Activated naive CD8-positive, alpha-beta T cell treated with anti-CD3 and anti-CD28 coated beads, Interleukin-2, amount 50 U/mL, for 24 hours (primary cell): ENCODE results near the gene LMF2.
"Not testable (repeated sequence)": the region's sequence is repeated elsewhere in the genome, so short reads cannot be mapped to it uniquely, and the experiment has no call there.

Source experiments
- ATAC-seq: fragments of 150-1000 bp; cut with Tn5 transposase; one replicate; pipeline ENCODE4 v1.10.0; 2021
- DNase-seq: peaks from one replicate; pipeline ENCODE4 v3.0.0; 2021
- H3K27ac Mint-ChIP-seq: one replicate; pipeline ENCODE4 v1.8.0; 2021; ENCODE audit warnings: mild to moderate bottlenecking, mixed read lengths
- H3K27me3 Mint-ChIP-seq: one replicate; pipeline ENCODE4 v1.8.0; 2021; ENCODE audit warnings: mixed read lengths
- H3K36me3 Mint-ChIP-seq: one replicate; pipeline ENCODE4 v1.8.0; 2021; ENCODE audit warnings: low read depth, mixed read lengths
- H3K4me1 Mint-ChIP-seq: one replicate; pipeline ENCODE4 v1.8.0; 2021; ENCODE audit warnings: mixed read lengths
- H3K4me3 Mint-ChIP-seq: one replicate; pipeline ENCODE4 v1.8.0; 2021; ENCODE audit warnings: mild to moderate bottlenecking, moderate library complexity, mixed read lengths
- H3K9me3 Mint-ChIP-seq: one replicate; pipeline ENCODE4 v1.8.0; 2021; ENCODE audit warnings: mixed read lengths

Gene LMF2

GRCh38 chr22:50544078-50544745 is 36.7 kb upstream of the LMF2 start:
- Mint-ChIP-seq H3K9me3 (peaks cover 6% of the 10 kb centered on the region), H3K27me3 (no peaks in the 10 kb centered on the region), H3K36me3 (peaks cover 8% of the 10 kb centered on the region), H3K27ac (peak overlapping the region; percentile 73), H3K4me3 (peak overlapping the region; percentile 55), H3K4me1 (peaks cover 64% of the 10 kb centered on the region)
- DNase-seq (peak; percentile 89), ATAC-seq (peak; percentile 65)

GRCh38 chr22:50542416-50542927 is 35.0 kb upstream of the LMF2 start:
- peak overlapping the region; percentile 21 for H3K4me3 Mint-ChIP-seq
- no peak for ATAC-seq
- H3K4me1 Mint-ChIP-seq = peaks cover 74% of the 10 kb centered on the region
- peaks cover 8% of the 10 kb centered on the region for H3K36me3 Mint-ChIP-seq
- no peak for DNase-seq
- H3K27ac Mint-ChIP-seq = peak overlapping the region; percentile 90
- H3K9me3 Mint-ChIP-seq = peaks cover 6% of the 10 kb centered on the region
- no peaks in the 10 kb centered on the region for H3K27me3 Mint-ChIP-seq

DNA sequence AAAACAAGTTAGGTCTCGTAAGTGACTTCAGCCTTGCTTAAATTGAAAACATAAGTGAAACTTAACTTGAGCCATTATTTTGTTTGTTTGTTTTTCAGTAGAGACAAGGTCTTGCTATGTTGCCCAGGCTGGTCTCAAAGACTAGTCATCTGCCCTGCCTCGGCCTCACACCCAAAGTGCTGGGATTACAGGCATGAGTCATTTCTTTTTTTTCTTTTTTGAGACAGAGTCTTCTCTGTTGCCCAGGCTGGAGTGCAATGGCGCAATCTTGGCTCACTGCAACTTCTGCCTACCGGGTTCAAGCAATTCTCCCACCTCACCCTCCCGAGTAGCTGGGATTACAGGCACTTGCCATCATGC is 34.1 kb upstream of the LMF2 start:
- Mint-ChIP-seq H3K4me1 (peaks cover 81% of the 10 kb centered on the region), H3K4me3 (peak overlapping the region; percentile 21)
- not testable (repeated sequence) for ATAC-seq

GRCh38 chr22:50540381-50540780 is 32.9 kb upstream of the LMF2 start:
- H3K9me3 Mint-ChIP-seq = peaks cover 6% of the 10 kb centered on the region
- H3K27ac Mint-ChIP-seq = peak overlapping the region; percentile 90
- H3K4me3 Mint-ChIP-seq = peak overlapping the region; percentile 50
- no peaks in the 10 kb centered on the region for H3K27me3 Mint-ChIP-seq
- peaks cover 8% of the 10 kb centered on the region for H3K36me3 Mint-ChIP-seq
- DNase-seq (no peak), ATAC-seq (no peak)
- peaks cover 72% of the 10 kb centered on the region for H3K4me1 Mint-ChIP-seq

More for the DNA sequence above, 34.1 kb upstream of the LMF2 start:
- not testable (repeated sequence) for DNase-seq, H3K9me3 Mint-ChIP-seq, H3K27me3 Mint-ChIP-seq, H3K36me3 Mint-ChIP-seq
- peak overlapping the region; percentile 90 for H3K27ac Mint-ChIP-seq

DNA sequence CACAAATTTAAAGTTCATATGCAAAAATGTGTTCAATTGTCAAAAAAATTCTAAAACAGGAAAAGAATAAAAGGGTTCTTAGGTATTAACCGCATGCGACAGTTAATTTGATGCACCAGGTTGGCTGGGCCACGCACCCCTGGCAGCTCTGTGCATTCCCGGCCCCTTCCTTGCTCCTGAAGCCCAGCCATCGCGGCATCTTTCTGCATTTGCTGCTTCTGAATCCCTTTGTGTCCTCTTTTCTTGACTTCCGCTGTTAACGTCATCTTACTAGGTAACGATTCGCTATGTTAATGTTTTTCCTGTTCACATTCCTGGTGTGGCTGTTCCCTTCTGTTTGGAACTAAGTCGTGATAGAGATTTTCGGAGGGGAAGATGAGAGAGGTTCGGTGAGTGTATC is 30.3 kb upstream of the LMF2 start:
- ATAC-seq (no peak), DNase-seq (no peak)
- Mint-ChIP-seq H3K27ac (peak overlapping the region; percentile 97), H3K4me1 (peaks cover 75% of the 10 kb centered on the region), H3K27me3 (no peaks in the 10 kb centered on the region), H3K36me3 (peaks cover 8% of the 10 kb centered on the region), H3K9me3 (peaks cover 6% of the 10 kb centered on the region), H3K4me3 (peak overlapping the region; percentile 1)

DNA sequence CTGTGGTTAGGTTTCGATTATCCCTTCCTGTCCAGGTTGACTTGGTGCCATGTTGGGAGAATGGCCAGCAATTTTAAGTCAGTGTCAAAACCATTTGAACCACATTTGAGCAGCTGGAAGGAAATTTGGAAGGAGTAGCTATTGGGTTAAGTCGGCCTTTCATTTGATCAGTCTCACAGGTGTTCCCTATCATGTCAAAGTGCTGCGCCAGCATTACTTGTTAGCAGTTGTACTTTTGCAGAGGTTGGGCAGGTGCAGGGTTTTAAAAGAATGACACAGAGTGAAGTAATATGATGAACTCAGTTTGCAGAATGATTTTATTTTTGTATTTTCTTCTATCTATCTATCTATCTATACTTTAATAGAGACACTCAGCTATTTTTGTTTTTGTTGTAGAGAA is 28.7 kb upstream of the LMF2 start:
- no peaks in the 10 kb centered on the region for H3K27me3 Mint-ChIP-seq
- peaks cover 2% of the 10 kb centered on the region for H3K36me3 Mint-ChIP-seq
- no peak overlapping the region for H3K27ac Mint-ChIP-seq
- ATAC-seq (no peak), DNase-seq (no peak)
- H3K9me3 Mint-ChIP-seq = no peaks in the 10 kb centered on the region
- H3K4me3 Mint-ChIP-seq = no peak overlapping the region
- peaks cover 63% of the 10 kb centered on the region for H3K4me1 Mint-ChIP-seq

- ATAC-seq = no peak
- DNase-seq = no peak
- Mint-ChIP-seq H3K4me1 (peaks cover 55% of the 10 kb centered on the region), H3K27ac (no peak overlapping the region), H3K36me3 (no peaks in the 10 kb centered on the region), H3K27me3 (no peaks in the 10 kb centered on the region), H3K4me3 (no peak overlapping the region), H3K9me3 (no peaks in the 10 kb centered on the region)
These were observed 27.6 kb upstream of the LMF2 start for GRCh38 chr22:50535113-50535512.

GRCh38 chr22:50533856-50534711 is 26.6 kb upstream of the LMF2 start:
- peaks cover 46% of the 10 kb centered on the region for H3K4me1 Mint-ChIP-seq
- not testable (repeated sequence) for H3K27me3 Mint-ChIP-seq

DNA sequence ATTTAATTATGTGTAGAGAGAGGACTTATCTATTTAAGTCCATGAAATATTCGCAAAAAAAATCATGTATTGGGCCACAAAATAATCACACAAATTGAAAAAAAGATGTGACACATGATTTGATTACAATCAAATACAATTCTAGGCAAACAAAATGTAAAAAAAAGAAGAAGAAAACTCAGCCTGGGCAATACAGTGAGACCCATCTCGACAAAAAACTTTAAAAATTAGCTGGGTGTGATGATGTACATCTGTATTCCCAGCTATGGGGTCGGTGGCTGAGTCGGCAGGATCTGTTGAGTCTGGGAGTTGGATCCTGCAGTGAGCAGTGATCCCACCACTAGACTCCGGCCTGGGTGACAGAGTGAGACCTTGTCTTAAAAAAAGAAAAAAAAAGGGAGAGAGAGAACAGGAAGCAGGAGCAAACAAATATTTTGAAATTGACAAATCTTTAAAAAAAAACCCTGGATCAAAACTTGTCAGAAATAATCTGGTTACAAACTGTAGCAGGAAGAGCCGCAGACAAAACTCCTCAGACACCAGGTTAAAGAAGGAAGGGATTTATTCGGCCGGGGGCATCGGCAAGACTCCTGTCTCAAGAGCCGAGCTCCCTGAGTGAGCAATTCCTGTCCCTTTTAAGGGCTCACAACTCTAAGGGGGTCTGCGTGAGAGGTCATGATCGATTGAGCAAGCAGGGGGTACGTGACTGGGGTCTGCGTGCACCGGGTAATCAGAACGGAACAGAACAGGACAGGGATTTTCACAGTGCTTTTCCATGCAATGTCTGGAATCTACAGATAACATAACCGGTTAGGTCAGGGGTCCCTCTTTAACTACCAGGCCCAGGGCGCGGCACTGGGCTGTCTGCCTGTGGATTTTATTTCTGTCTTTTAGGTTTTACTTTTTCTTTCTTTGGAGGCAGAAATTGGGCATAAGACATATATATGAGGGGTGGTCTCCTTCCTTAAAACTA is 25.6 kb upstream of the LMF2 start:
- Mint-ChIP-seq H3K27ac (peak overlapping the region; percentile 78), H3K4me3 (peak overlapping the region; percentile 88), H3K36me3 (peaks cover 5% of the 10 kb centered on the region), H3K4me1 (peaks cover 44% of the 10 kb centered on the region), H3K9me3 (no peaks in the 10 kb centered on the region), H3K27me3 (no peaks in the 10 kb centered on the region)
- DNase-seq = no peak
- no peak for ATAC-seq

More at GRCh38 chr22:50533856-50534711, 26.6 kb upstream of the LMF2 start:
- ATAC-seq, H3K4me3 Mint-ChIP-seq, DNase-seq, H3K36me3 Mint-ChIP-seq, H3K9me3 Mint-ChIP-seq: not testable (repeated sequence)
- peak overlapping the region; percentile 62 for H3K27ac Mint-ChIP-seq

- Mint-ChIP-seq H3K27me3 (no peaks in the 10 kb centered on the region), H3K4me1 (peaks cover 44% of the 10 kb centered on the region), H3K4me3 (peak overlapping the region; percentile 88), H3K9me3 (no peaks in the 10 kb centered on the region), H3K36me3 (peaks cover 5% of the 10 kb centered on the region), H3K27ac (peak overlapping the region; percentile 78)
- ATAC-seq (no peak), DNase-seq (no peak)
These were observed 24.6 kb upstream of the LMF2 start for GRCh38 chr22:50531962-50532674.

DNA sequence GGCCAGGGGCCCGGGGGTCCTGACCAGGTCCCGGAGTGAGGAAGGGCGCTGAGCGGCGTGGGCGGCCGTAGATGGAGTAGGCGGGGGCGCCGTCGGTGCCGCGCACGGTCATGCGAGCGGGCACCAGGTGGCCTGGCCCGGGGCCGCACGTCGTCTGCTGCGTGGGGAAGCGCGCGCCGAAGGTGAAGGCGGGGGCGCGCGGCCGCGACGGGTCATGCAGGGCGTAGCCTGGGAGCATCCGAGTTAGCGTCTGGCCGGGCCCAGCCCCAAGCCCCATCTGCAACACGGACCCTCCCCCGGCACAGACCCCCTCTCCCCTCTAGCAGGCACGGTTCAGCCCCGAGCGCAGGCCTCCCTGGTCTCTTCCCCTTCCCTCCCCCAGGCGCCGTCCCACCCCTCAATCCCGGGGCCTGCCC is 24.1 kb upstream of the LMF2 start:
- Mint-ChIP-seq H3K4me3 (peak overlapping the region; percentile 88), H3K36me3 (peaks cover 5% of the 10 kb centered on the region), H3K9me3 (no peaks in the 10 kb centered on the region), H3K27ac (peak overlapping the region; percentile 94), H3K4me1 (peaks cover 45% of the 10 kb centered on the region), H3K27me3 (no peaks in the 10 kb centered on the region)
- ATAC-seq (peak; percentile 44), DNase-seq (peak; percentile 79)

- Mint-ChIP-seq H3K36me3 (peaks cover 5% of the 10 kb centered on the region), H3K27me3 (no peaks in the 10 kb centered on the region), H3K4me3 (peak overlapping the region; percentile 88), H3K27ac (peak overlapping the region; percentile 94), H3K4me1 (peaks cover 45% of the 10 kb centered on the region), H3K9me3 (no peaks in the 10 kb centered on the region)
- ATAC-seq (peak; percentile 55), DNase-seq (peak; percentile 89)
These were observed 23.5 kb upstream of the LMF2 start for GRCh38 chr22:50530877-50531545.

- H3K4me1 Mint-ChIP-seq = peaks cover 45% of the 10 kb centered on the region
- H3K4me3 Mint-ChIP-seq = peak overlapping the region; percentile 88
- H3K36me3 Mint-ChIP-seq = peaks cover 5% of the 10 kb centered on the region
- no peak for ATAC-seq
- DNase-seq = no peak
- peak overlapping the region; percentile 94 for H3K27ac Mint-ChIP-seq
- no peaks in the 10 kb centered on the region for H3K27me3 Mint-ChIP-seq
- H3K9me3 Mint-ChIP-seq = no peaks in the 10 kb centered on the region
These were observed 23.0 kb upstream of the LMF2 start for GRCh38 chr22:50530580-50530876.
